Activated CD8-positive, alpha-beta T cell treated with anti-CD3 and anti-CD28 coated beads for 36 hours (primary cell): ENCODE measurements around the gene ATN1. TPM values are rescaled to one million over a fixed set of nuclear protein-coding genes. Genes with fewer than 3 reads are reported as not detected.
A peak's percentile ranks its signal among the peaks of the same experiment; 100 is the strongest.

ENCODE experiments used
- ATAC-seq: fragments of 200-7000 bp; cut with Tn5 transposase; one replicate; pipeline ENCODE4 v1.10.0; 2021; ENCODE audit warnings: mild to moderate bottlenecking, moderate library complexity
- CTCF ChIA-PET: fragments of 350-600 bp; sonication (Branson Sonifier 250); formaldehyde crosslinking; loops from one replicate; lab custom pipeline; 2021; ENCODE audit warnings: antibody characterized with exemption; lab: Charles Lee
- POLR2A ChIA-PET: fragments of 350-600 bp; sonication (Branson Sonifier 250); formaldehyde crosslinking; loops from one replicate; lab custom pipeline; 2021; ENCODE audit warnings: antibody characterized with exemption; lab: Charles Lee
- DNase-seq: peaks from one replicate; pipeline ENCODE4 v3.0.0-alpha.2; 2020
- H3K27ac Mint-ChIP-seq: one replicate; pipeline ENCODE4 v1.8.0; 2021; ENCODE audit warnings: mild to moderate bottlenecking, mixed read lengths
- H3K27me3 Mint-ChIP-seq: one replicate; pipeline ENCODE4 v1.8.0; 2021; ENCODE audit warnings: mixed read lengths
- H3K36me3 Mint-ChIP-seq: one replicate; pipeline ENCODE4 v1.8.0; 2021; ENCODE audit warnings: low read depth, mixed read lengths
- H3K4me1 Mint-ChIP-seq: one replicate; pipeline ENCODE4 v1.8.0; 2021; ENCODE audit warnings: low read depth, mixed read lengths
- H3K4me3 Mint-ChIP-seq: one replicate; pipeline ENCODE4 v1.8.0; 2021; ENCODE audit warnings: mild to moderate bottlenecking, moderate library complexity, mixed read lengths
- H3K9me3 Mint-ChIP-seq: one replicate; pipeline ENCODE4 v1.8.0; 2021; ENCODE audit warnings: mixed read lengths
- intact Hi-C: fragments of 100-400 bp; cut with micrococcal nuclease; formaldehyde crosslinking; loops from one replicate; pipeline ENCODE4 v1.10.0; 2022
- total RNA-seq, 2 experiments: library from RNA; stranded (reverse); gene quantifications; one replicate each; pipeline ENCODE4 v1.2.3, GENCODE V29; 2021
- TF ChIP-seq, protein P1 (sequence below): fragments of 200-600 bp; IDR thresholded peaks from one replicate; pipeline ENCODE4 v1.8.0; 2022; ENCODE audit warnings: antibody characterized with exemption, mild to moderate bottlenecking

ATN1 gene
- total RNA-seq, 2 experiments from 2014 or later = 26.4 to 28.5 TPM

DNA sequence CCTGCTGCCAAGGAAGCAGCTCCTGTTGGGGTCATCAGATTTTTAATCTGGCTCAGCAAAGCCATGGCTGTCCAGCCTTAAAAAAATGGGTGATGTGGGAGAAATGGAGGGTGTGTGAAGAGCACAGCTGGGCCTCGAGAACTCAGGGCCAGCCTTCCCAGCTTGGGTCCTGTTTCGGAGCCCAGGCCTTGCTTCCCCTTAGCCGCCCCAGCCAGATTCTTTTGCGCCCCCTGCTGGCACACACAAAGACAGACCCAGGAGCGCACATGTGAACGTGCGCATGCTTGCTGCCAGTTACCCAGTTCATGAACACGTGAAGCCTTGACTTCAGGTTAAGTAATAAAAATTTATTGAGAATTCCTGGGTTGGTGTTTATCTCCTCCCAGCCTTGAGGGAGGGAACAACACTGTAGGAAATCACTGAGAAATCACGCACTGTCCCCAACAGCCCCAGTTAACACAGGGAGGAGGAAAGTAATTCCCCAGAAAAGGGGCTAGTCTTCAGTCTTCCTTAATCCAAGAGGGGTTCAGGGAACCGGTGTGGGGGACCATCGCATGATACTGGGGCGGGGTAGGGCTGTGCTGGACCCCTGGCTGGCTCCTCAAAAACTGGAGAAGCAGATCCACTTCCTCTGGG, 37.4 kb downstream of the ATN1 start:
- TF ChIP-seq, protein P1, sequence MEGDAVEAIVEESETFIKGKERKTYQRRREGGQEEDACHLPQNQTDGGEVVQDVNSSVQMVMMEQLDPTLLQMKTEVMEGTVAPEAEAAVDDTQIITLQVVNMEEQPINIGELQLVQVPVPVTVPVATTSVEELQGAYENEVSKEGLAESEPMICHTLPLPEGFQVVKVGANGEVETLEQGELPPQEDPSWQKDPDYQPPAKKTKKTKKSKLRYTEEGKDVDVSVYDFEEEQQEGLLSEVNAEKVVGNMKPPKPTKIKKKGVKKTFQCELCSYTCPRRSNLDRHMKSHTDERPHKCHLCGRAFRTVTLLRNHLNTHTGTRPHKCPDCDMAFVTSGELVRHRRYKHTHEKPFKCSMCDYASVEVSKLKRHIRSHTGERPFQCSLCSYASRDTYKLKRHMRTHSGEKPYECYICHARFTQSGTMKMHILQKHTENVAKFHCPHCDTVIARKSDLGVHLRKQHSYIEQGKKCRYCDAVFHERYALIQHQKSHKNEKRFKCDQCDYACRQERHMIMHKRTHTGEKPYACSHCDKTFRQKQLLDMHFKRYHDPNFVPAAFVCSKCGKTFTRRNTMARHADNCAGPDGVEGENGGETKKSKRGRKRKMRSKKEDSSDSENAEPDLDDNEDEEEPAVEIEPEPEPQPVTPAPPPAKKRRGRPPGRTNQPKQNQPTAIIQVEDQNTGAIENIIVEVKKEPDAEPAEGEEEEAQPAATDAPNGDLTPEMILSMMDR = peak; percentile 95
- H3K4me3 Mint-ChIP-seq = peak overlapping the region; percentile 0
- no peaks in the 10 kb centered on the region for H3K9me3 Mint-ChIP-seq
- peaks cover 76% of the 10 kb centered on the region for H3K4me1 Mint-ChIP-seq
- intact Hi-C loops = no loop called here
- CTCF ChIA-PET = interaction anchor here (0.7 to 13.5 kb wide), 18 partner anchors 8 to 148 kb away, joined by 3 to 460 read pairs (median 6); partner anchors contain the start of genes C12orf57, PTPN6, RNU7-1 and SPSB2
- peak overlapping the region; percentile 91 for H3K27ac Mint-ChIP-seq
- peak; percentile 35 for ATAC-seq
- peaks cover 65% of the 10 kb centered on the region for H3K36me3 Mint-ChIP-seq
- POLR2A ChIA-PET = interaction anchor here (0.6 to 25.2 kb wide), 5 partner anchors 8 to 163 kb away, joined by 3 to 1266 read pairs (median 5); partner anchors contain the start of genes ATN1, C12orf57, PTPN6 and RBP5
- peak; percentile 92 for DNase-seq
- no peaks in the 10 kb centered on the region for H3K27me3 Mint-ChIP-seq

DNA sequence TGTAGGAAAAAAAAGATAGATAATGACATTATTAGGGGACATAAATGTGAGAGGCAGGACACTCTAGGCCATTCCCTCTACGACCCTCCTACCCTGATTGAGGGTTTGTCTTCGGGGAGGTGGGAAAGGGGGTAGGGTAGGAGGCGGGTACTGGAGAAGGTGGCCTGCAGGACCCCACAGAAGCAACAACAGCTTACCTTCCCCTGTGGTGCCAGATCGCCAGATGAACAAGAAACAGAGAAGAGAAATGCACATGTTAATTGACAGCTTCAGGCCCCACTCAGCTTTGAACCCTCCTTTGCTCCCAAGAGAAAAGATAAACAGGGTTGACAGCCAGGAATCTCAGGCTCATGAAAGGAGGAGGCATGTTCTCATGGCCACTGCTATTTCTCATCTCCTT, 38.0 kb downstream of the ATN1 start:
- Mint-ChIP-seq H3K9me3 (no peaks in the 10 kb centered on the region), H3K27me3 (no peaks in the 10 kb centered on the region), H3K4me1 (peaks cover 71% of the 10 kb centered on the region), H3K27ac (peak overlapping the region; percentile 91), H3K4me3 (no peak overlapping the region), H3K36me3 (peaks cover 61% of the 10 kb centered on the region)
- ChIA-PET POLR2A (interaction anchor here (0.8 to 25.2 kb wide), 3 partner anchors 12 to 143 kb away, joined by 3 to 1266 read pairs (median 4); partner anchors contain the start of genes ATN1, C12orf57, PTPN6 and RNU7-1), CTCF (interaction anchor here (0.9 to 13.5 kb wide), 5 partner anchors 24 to 112 kb away, joined by 3 to 460 read pairs (median 3); partner anchors contain the start of genes C12orf57, LPCAT3, PTPN6 and RNU7-1)
- ATAC-seq (no peak), DNase-seq (no peak)
- TF ChIP-seq, protein P1 = no peak
- intact Hi-C loops = no loop called here

DNA sequence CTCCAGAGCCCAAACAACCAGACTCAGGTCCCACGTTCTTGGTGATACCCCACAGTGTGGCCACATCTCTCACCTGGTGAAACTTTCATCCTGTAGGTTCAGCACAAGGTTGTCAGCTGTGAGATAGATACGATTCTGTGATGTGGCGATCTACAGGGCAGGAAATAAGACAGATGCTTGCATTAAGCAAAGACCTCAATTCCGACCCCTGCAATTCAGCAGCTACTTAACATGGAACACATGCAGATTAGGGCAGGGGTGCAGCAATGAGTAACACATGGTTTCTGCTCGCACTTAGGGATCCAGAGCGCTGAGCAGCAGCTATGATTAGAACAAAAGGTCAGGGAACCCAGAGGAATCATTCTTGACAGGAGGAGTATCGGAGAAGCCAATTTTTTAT, 38.6 kb downstream of the ATN1 start:
- TF ChIP-seq, protein P1 = no peak
- no peak for DNase-seq
- intact Hi-C loops = no loop called here
- H3K4me1 Mint-ChIP-seq = peaks cover 64% of the 10 kb centered on the region
- no peaks in the 10 kb centered on the region for H3K27me3 Mint-ChIP-seq
- ChIA-PET CTCF (interaction anchor here (0.9 to 13.5 kb wide), 5 partner anchors 24 to 113 kb away, joined by 3 to 460 read pairs (median 3); partner anchors contain the start of genes C12orf57, LPCAT3, PTPN6 and RNU7-1), POLR2A (interaction anchor here (0.8 to 25.2 kb wide), 3 partner anchors 11 to 142 kb away, joined by 3 to 1266 read pairs (median 4); partner anchors contain the start of genes ATN1, C12orf57, PTPN6 and RNU7-1)
- no peak overlapping the region for H3K4me3 Mint-ChIP-seq
- H3K9me3 Mint-ChIP-seq = no peaks in the 10 kb centered on the region
- no peak for ATAC-seq
- peak overlapping the region; percentile 91 for H3K27ac Mint-ChIP-seq
- H3K36me3 Mint-ChIP-seq = peaks cover 61% of the 10 kb centered on the region

DNA sequence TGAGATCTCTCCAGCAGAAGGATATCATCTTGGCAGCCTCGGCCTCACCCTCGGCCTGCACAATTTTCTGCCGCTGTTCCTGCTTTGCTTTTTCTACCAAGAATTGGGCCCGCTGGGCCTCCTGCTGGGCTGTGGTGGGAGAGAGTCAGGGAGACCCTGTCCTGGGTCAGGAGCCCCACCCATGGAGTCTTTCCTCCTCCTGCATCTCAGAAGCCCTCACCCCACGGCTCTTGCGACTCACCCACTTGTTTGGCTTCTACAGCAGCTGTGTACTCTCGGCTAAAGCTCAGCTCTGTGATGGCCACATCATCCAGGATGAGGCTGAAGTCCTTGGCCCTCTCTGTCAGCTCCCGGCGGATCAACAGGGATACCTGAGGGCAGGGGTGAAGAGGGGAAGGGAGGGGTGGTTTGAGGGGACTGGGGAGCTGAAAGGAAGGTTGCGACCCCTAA, 39.9 kb downstream of the ATN1 start:
- POLR2A ChIA-PET = interaction anchor here (1.4 to 11.2 kb wide), 5 partner anchors 9 to 145 kb away, joined by 3 to 198 read pairs (median 23); partner anchors contain the start of genes C12orf57, PTPN6 and RNU7-1
- Mint-ChIP-seq H3K9me3 (no peaks in the 10 kb centered on the region), H3K27me3 (no peaks in the 10 kb centered on the region), H3K27ac (peak overlapping the region; percentile 61), H3K36me3 (peaks cover 70% of the 10 kb centered on the region), H3K4me1 (peaks cover 61% of the 10 kb centered on the region), H3K4me3 (peak overlapping the region; percentile 24)
- DNase-seq (no peak), ATAC-seq (no peak)
- CTCF ChIA-PET = interaction anchor here (1.2 to 2.7 kb wide), 5 partner anchors 9 to 76 kb away, joined by 3 to 28 read pairs (median 6); partner anchors contain the start of genes C12orf57 and RNU7-1
- intact Hi-C loops = no loop called here
- TF ChIP-seq, protein P1 = no peak
